22Rv1 (cell line): ENCODE results near the gene HLF.

Experiments used
- H3K27ac ChIP-seq: fragments of 450-650 bp; 2 replicates; pipeline ENCODE4 v1.5.1; 2017
- ZFX ChIP-seq: fragments of 450-650 bp; IDR thresholded peaks from 2 replicates; pipeline ENCODE4 v1.6.1; 2017; ENCODE audit warnings: antibody characterized with exemption, borderline replicate concordance
- TF ChIP-seq, protein P1 (sequence below): fragments of 450-650 bp; IDR thresholded peaks from 2 replicates; pipeline ENCODE4 v1.5.1; 2017; ENCODE audit warnings: mild to moderate bottlenecking

HLF gene

DNA sequence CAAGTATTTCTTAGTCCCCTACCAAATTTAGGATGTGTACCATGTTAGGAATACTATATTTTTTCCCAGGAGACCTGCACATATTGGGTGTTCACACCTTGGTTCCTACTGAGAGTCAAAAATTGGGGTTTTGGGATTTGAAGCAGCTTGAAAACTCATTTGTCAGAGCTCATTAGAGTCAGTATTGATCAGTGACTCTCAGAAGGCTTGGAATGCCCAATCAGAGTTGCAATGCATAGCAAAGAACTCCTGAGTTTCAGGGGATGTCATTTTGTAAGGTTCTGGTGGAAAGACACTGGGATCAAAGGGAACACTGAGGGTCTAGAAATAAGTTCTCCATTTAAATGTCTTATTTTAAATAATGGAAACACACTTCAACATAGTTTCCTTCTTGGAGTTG is 5.1 kb downstream of the HLF start:
- no peak overlapping the region for H3K27ac ChIP-seq
- TF ChIP-seq ZFX = no peak
- TF ChIP-seq, protein P1, sequence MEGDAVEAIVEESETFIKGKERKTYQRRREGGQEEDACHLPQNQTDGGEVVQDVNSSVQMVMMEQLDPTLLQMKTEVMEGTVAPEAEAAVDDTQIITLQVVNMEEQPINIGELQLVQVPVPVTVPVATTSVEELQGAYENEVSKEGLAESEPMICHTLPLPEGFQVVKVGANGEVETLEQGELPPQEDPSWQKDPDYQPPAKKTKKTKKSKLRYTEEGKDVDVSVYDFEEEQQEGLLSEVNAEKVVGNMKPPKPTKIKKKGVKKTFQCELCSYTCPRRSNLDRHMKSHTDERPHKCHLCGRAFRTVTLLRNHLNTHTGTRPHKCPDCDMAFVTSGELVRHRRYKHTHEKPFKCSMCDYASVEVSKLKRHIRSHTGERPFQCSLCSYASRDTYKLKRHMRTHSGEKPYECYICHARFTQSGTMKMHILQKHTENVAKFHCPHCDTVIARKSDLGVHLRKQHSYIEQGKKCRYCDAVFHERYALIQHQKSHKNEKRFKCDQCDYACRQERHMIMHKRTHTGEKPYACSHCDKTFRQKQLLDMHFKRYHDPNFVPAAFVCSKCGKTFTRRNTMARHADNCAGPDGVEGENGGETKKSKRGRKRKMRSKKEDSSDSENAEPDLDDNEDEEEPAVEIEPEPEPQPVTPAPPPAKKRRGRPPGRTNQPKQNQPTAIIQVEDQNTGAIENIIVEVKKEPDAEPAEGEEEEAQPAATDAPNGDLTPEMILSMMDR = no peak

DNA sequence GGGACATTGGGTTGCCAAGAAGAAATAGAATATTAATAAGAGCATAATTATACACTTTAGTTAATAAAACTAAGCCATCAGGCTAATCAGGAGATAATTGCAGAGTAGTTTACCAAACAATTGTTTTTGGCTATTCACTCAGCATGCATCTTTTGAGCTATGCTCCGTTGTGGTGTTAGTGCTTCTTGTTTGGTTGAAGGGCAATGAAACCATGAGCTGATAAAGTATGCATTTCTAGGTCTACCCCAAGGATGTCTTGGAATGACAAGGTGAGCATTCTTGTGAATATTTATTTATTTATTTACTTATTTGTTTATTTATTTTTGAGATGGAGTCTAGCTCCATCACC is 6.4 kb downstream of the HLF start:
- no peak for TF ChIP-seq ZFX
- TF ChIP-seq, protein P1 = no peak
- no peak overlapping the region for H3K27ac ChIP-seq

DNA sequence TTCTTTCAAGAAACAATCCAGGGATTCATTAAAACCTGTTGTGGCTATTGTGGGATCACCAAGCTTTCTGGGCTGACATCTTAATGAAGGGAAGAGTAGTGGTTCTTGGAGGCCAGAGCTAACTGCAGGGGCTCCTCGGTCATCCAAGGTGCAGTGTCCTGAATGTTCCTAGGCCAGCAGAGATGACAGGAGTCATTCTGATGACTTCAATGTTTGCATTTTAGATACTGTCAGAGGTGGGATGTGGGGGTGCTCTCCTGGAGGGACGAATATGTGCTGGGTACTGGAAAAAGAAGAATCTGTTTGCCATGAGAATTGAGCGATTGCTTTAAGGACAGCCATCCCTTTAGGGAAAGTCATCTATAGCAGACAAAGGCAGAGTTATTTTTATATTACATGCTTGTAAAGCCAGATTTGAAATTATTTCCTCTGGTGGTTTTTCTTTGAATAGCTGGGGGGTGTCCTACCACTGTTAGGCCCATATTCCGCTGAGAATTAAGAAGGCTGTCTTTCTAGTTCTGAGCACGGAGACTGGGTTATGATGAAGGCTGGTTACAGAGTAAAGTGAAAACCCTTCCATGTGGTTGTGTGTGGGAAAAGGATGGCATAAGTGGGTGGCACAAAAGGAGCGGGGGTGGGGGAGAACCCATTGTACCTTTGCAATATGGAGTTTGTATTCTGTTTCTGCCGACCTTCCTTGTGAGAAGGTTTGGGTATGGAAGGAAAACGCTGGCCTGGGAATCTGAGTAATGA is 7.4 kb downstream of the HLF start:
- TF ChIP-seq ZFX = no peak
- TF ChIP-seq, protein P1 = no peak
- H3K27ac ChIP-seq = no peak overlapping the region

DNA sequence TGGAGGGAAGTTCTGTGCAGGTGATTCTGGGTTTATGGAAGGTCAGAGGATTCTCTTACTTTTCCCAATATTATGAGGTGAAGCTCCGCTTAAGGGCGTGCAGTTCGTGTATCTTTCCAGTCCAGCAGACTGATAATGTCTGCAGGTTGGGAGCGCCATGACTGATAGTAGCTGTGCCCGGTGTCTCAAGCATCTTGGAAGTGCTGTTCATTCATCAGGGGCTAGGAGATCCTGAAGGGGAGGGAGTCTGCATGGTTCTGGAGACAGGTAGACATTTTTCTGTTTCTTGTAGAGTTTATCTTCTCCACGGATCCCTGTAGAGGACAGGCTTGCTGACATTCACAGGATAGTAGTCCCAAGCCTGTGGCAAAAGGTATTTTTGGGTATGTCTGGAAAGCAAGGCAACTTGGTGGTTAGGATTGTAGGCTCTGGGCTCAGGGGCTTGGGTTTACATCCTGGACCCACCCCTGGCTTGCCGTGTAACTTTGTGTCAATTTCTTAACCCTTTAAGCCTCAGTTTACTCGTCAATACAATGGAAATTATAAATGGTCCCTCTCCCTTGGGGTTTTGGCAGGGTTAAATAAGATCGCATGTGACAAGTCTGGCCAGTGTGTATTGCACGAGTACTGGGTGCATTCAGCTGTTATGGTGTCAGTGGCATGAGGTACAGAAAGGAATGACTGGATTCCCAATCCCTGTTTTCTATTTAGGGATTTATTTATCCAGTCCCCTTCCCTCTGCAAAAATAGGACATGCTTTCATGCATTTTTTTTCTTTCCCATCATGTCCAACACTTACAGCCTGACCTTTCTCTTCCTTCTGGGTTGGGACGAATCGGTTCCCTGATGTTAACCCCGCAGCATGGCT is 8.2 kb downstream of the HLF start:
- H3K27ac ChIP-seq = no peak overlapping the region
- TF ChIP-seq ZFX = no peak
- TF ChIP-seq, protein P1 = no peak

DNA sequence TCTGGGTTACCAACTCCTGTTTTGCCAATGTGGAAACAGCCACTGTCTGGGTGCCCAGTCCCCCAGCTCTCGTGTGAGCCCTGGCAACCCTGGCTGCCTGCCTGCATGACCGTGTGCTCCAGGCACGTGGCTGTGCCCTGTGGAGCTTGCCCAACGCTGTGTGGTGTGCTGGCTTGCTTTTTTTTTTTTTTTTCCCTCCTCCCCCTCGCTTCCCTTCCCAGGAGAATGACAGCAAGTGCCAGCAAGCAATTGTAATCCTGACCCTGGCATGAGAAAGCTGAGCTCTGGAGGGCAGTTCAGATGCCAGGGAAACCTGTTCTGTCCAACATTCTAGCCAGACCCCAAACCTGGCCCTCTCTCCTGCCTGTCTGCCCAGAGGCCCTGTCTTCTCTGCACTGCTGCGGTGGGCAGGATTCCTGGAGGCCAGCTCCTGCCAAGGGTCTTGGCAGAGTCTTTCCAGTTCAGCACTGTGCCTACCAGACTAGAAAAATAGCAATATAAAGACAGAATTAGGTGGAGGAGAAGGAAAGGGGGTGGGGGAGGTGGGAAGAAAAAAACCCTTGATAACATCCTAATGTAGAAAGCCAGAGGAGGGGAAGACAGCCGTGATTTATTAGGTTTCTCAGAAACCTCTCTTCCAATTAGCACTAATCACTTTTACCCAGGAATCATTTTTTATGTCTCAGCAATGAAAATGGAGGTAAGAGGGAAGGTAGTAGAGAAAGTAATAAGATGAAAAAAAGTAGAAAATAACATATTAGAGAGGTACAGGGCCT is 9.0 kb downstream of the HLF start:
- no peak for TF ChIP-seq ZFX
- H3K27ac ChIP-seq = no peak overlapping the region

DNA sequence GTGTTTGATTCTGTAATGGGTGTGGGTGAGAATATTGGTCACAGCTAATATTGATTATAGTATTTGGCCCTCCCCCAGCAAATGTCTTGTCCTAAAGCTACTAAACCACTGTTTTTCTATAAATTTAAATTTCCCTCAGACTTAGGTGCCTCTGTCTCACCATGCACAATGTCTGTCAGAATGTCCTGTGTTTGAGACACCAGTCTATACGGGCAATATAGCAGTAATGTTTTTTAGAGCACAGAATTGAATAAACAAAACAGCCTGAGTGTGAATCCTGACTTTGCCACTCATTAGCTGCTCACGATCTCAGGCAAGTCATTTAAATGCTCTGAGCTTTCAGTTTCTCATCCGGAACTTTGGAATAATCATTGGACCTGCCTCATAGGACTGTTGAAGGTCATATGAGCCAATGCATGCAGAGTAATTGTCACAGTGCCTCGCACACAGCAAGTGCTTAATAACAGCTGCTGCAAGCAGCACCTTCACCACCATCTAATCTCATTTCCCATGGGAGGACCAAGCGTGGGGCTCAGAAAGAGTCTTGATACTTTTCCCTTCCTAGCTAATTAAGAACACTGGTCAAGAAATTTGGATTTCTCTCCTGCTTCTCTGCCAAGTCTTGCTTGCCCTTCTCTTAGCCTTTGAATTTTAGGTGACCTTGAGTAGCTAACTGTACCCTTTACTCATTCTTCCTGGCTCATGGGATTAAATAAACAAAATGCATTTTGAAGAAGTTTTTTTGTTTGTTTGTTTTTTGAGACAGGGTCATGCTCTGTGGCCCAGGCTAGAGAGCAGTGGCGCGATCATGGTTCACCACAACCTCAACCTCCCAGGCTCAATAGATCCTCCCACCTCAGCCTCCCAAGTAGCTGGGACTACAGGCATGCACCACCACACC is 9.8 kb downstream of the HLF start:
- H3K27ac ChIP-seq = no peak overlapping the region
- TF ChIP-seq, protein P1 = no peak
- TF ChIP-seq ZFX = no peak
